Measurements from ENCODE around the gene MRPL44.

DNA sequence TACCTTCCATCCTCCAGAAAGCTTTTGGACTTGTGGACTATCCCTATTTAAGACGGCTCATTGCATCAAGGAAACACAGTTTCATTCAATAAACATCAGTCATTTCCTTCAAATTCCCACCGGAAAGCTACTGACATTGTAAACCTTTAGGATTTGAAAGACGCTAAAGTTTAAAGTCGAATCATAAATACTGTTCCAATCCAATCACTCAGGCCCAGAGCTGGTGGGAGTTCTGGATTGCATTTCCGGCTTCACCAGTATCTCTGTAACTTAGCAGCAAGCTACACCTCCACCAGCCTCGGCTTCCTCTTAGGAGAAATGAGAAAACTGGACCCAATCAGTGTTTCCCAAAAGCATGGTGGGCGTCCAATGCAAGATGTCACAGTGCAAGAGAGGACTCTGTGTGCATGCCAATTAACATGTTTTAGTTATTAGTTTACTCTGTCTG is 13.7 kb upstream of the MRPL44 start:
- TF ChIP-seq CTCF (conservative IDR thresholded peaks at IDR 0.05) (no peak), EZH2 (IDR thresholded peaks at IDR 0.05; ENCODE audit: low read depth) (no peak)

Data from PC-9 (cell line).